Tibial artery (tissue), 4 donors: ENCODE measurements around the gene TRAPPC10.
"Not testable (repeated sequence)": the region's sequence is repeated elsewhere in the genome, so short reads cannot be mapped to it uniquely, and the experiment has no call there.

Experiments
- DNase-seq, 2 donors: peaks; one replicate each; pipeline ENCODE4 v3.0.0-alpha.2; 2019
- H3K27ac ChIP-seq, 2 donors: fragments of 200-600 bp; sonication (generic) in 1 of 2; 1 replicate in 1 of 2; 2 replicates in 1 of 2; pipeline ENCODE4 v1.5.1; 2018 to 2019; ENCODE audit warnings: mild to moderate bottlenecking in 1 of 2
- H3K27me3 ChIP-seq, 2 donors: fragments of 200-600 bp; sonication (generic) in 1 of 2; one replicate each; pipeline versions ENCODE4 v1.5.1 to v1.6.0; 2016 to 2019
- H3K36me3 ChIP-seq, 3 donors: fragments of 200-600 bp; sonication (generic) in 2 of 3; one replicate each; pipeline ENCODE4 v1.5.1; 2016 to 2019; ENCODE audit warnings: mild to moderate bottlenecking in 2 of 3
- H3K4me1 ChIP-seq, 4 donors: fragments of 200-600 bp; sonication (generic) in 2 of 4; 1 replicate in 3 of 4; 2 replicates in 1 of 4; pipeline ENCODE4 v1.5.1; 2016 to 2019
- H3K4me3 ChIP-seq, 2 donors: fragments of 200-600 bp; sonication (generic) in 1 of 2; 1 replicate in 1 of 2; 2 replicates in 1 of 2; pipeline ENCODE4 v1.5.1; 2018 to 2019; ENCODE audit warnings: mild to moderate bottlenecking in 2 of 2
- H3K9me3 ChIP-seq, 3 donors: fragments of 200-600 bp; sonication (generic) in 1 of 3; one replicate each; pipeline ENCODE4 v1.5.1; 2016 to 2019
- CTCF ChIP-seq, 2 experiments: fragments of 200-600 bp in 1 of 2; fragments of 450-650 bp in 1 of 2; IDR thresholded peaks; one replicate each; pipeline ENCODE4 v1.5.1; 2017 to 2019; ENCODE audit warnings: antibody characterized with exemption in 2 of 2, mild to moderate bottlenecking in 1 of 2, moderate library complexity in 1 of 2
- intact Hi-C: fragments of 100-400 bp; cut with DNase I; formaldehyde crosslinking; loops from one replicate; pipeline ENCODE4 v1.15.0; 2023; ENCODE audit warnings: low total_unique reads

The TRAPPC10 gene

DNA sequence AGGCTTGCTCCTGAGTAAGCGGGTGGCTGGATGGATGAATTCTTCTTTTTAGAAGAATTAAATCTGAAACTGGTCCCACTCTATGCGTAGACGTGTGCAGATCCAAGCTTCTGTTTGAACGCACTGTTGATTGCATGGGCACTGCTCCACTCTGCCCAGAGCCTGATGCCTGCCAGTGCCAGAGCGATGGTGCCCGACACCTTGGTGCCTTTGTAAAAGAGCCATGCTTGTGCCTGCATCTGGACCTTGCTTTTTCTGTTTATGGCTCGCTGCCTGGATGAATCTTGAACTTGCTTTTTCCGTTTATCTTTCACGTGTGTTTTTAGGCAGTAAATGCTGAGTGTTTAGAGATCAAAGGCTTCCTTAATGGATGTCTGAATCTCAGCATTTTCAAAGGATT is 80.1 kb downstream of the TRAPPC10 start:
- no peak for TF ChIP-seq CTCF (IDR thresholded peaks at IDR 0.05)
- Histone ChIP-seq H3K4me3 (no peak overlapping the region), H3K4me1 (peaks cover 0 to 5% (median 3%) of the 10 kb centered on the region in 4 donors), H3K36me3 (peaks cover 37 to 73% (median 63%) of the 10 kb centered on the region in 3 donors), H3K27ac (no peak overlapping the region), H3K27me3 (no peaks in the 10 kb centered on the region), H3K9me3 (no peaks in the 10 kb centered on the region)
- DNase-seq: no peak
- intact Hi-C loops: no loop called here

- Histone ChIP-seq H3K9me3 (no peaks in the 10 kb centered on the region), H3K27me3 (no peaks in the 10 kb centered on the region), H3K27ac (no peak overlapping the region), H3K4me3 (no peak overlapping the region), H3K4me1 (peaks cover 0 to 5% (median 3%) of the 10 kb centered on the region in 4 donors), H3K36me3 (peaks cover 23 to 58% (median 48%) of the 10 kb centered on the region in 3 donors)
- intact Hi-C loops: no loop called here
- DNase-seq: peak in 1 of 2 donors; percentile 27
- TF ChIP-seq CTCF (IDR thresholded peaks at IDR 0.05): no peak
Observed at GRCh38 chr21:44093761-44094160, 81.7 kb downstream of the TRAPPC10 start.

GRCh38 chr21:44094832-44095231 is 82.7 kb downstream of the TRAPPC10 start:
- DNase-seq: no peak
- no peak overlapping the region for H3K4me3 ChIP-seq
- H3K27me3 ChIP-seq: no peaks in the 10 kb centered on the region
- H3K9me3 ChIP-seq: no peaks in the 10 kb centered on the region
- H3K36me3 ChIP-seq: peaks cover 12 to 47% (median 37%) of the 10 kb centered on the region in 3 donors
- TF ChIP-seq CTCF (IDR thresholded peaks at IDR 0.05): no peak
- H3K27ac ChIP-seq: peak overlapping the region in 1 of 2 donors; percentile 4
- intact Hi-C loops: no loop called here
- H3K4me1 ChIP-seq: peaks cover 0 to 5% (median 3%) of the 10 kb centered on the region in 4 donors

DNA sequence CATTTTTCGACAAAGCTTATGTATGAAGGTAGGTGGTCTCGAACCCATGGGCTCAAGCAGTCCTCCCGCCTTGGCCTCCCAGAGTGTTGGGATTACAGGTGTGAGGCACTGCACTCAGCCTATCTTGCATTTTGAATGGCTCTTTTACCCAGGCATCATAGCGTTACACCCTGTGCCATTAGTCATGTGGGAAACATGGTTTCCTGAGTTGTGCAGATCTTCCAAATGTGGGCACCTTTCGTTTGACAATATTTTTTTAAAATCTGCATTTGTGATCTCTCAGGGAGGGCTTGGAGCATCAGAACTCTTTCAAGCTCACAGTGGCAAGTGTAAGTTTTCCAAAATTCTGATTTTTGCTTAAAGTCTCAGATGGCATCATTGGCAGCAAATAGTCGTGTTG is 86.4 kb downstream of the TRAPPC10 start:
- H3K27me3 ChIP-seq, H3K9me3 ChIP-seq, DNase-seq, H3K4me3 ChIP-seq, intact Hi-C loops, H3K27ac ChIP-seq, H3K4me1 ChIP-seq: not testable (repeated sequence)
- H3K36me3 ChIP-seq: peaks cover 3 to 10% (median 4%) of the 10 kb centered on the region in 3 donors

DNA sequence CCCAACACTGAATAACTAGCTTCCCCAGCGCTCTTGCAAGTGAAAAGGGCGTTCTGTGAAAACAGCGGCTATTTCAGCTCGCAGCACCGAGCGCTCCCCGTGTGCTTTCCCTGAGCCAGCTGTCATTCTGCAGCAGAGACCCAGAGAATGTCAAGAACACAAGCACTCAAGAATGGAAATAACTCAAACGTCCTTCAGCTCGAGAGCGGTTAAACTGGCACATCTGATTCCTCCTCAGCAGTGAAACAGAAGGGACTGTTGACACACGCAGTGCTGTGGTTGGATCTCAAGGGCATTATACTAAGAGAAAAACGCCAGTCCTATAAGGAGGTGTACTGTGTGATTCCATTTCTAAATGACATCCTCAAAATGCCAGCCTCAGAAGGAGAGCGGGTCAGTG is 86.9 kb downstream of the TRAPPC10 start:
- intact Hi-C loops, H3K27me3 ChIP-seq, H3K36me3 ChIP-seq, H3K4me1 ChIP-seq, DNase-seq, H3K27ac ChIP-seq, H3K4me3 ChIP-seq, H3K9me3 ChIP-seq: not testable (repeated sequence)

DNA sequence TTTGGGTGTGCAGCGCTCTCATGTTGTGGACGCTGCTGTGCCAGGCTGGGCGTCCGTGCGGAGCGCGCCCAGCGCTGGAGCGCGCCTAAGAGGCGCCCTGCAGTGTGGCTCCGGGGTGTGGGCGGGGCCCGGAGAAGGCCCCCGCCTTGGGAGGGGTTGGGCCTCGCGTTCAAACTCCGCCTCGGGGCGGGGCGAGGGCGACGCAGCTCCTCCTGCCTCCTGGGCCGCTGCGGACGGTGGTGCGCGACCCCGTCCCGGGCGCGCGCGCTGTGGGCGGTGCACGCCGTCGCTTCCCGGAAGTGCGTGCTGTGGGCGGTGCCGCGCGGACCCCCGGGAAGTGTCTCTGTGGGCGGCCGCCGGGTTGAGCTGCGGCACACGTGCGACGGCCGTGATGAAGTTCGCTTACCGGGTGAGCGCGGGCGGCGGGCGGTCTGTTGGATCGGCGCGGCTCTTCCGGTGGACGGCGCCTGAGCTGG is 95.0 kb downstream of the TRAPPC10 start, which contains the start of gene PWP2:
Gene PWP2, plus strand, starts transcription at position 374 of the 476 bp plus-strand sequence. Its CDS starts 18 bp downstream, at position 392.
- H3K36me3 ChIP-seq, intact Hi-C loops, H3K27me3 ChIP-seq, H3K9me3 ChIP-seq, H3K4me1 ChIP-seq: not testable (repeated sequence)
- Histone ChIP-seq H3K4me3 (peak within 1 kb of the TSS; percentile 52 to 58), H3K27ac (peak within 1 kb of the TSS in 1 of 2 donors; percentile 66)
- DNase-seq: peak; percentile 19 to 75

- intact Hi-C loops, H3K4me1 ChIP-seq, H3K9me3 ChIP-seq, H3K27me3 ChIP-seq, H3K36me3 ChIP-seq, DNase-seq: not testable (repeated sequence)
- peak overlapping the region; percentile 52 to 58 for H3K4me3 ChIP-seq
- peak overlapping the region in 1 of 2 donors; percentile 66 for H3K27ac ChIP-seq
Observed at GRCh38 chr21:44107589-44107988, 95.5 kb downstream of the TRAPPC10 start.

DNA sequence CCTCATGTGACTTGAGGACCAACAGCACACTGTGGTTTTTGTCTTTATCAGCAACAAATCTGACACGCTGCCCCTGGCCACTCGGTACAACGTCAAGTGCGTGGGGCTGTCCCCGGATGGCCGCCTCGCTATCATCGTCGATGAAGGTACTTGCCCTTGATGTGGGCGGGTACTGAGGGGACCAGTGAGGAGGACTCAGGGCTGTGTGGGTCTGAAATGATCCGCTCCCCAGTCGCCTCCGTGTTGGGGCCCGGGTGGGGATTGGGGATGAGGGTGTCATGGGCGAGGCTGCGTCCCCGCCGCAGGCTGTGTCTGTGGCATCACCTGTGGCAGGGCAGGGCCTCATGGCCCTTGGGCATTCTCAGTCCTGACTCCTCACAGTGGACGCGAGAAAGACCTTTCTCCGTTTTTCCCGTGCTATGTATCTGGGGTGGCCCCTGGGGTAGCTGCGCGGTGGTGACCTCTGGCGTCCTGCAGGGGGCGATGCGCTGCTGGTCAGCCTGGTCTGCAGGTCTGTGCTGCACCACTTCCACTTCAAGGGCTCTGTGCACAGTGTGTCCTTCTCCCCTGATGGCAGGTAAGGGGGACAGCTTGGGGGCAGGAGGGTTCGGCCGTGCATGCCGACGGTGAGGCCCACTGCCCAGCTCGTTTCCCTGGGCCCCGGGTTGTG is 101.7 kb downstream of the TRAPPC10 start:
- intact Hi-C loops, DNase-seq, H3K27me3 ChIP-seq, H3K9me3 ChIP-seq, H3K27ac ChIP-seq, H3K4me1 ChIP-seq, H3K36me3 ChIP-seq, H3K4me3 ChIP-seq: not testable (repeated sequence)

DNA sequence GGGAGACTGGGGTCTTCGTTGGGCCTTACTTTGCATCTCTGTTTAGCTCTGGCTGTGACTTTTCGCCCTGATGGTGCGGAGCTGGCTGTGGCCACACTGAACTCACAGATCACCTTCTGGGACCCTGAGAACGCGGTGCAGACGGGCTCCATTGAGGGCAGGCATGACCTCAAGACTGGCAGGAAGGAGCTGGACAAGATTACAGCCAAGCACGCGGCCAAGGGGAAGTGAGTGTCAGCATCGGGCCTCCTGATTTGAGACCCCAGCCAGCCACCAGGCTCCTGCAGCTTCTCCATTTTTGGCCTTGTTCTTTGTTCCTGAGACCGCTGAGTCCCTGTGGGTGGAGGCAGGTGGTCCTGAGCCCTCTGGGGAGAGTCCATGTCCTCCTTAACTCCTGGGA is 110.0 kb downstream of the TRAPPC10 start:
- H3K36me3 ChIP-seq, H3K27me3 ChIP-seq, DNase-seq, H3K4me1 ChIP-seq, H3K27ac ChIP-seq, intact Hi-C loops, H3K4me3 ChIP-seq, H3K9me3 ChIP-seq: not testable (repeated sequence)

DNA sequence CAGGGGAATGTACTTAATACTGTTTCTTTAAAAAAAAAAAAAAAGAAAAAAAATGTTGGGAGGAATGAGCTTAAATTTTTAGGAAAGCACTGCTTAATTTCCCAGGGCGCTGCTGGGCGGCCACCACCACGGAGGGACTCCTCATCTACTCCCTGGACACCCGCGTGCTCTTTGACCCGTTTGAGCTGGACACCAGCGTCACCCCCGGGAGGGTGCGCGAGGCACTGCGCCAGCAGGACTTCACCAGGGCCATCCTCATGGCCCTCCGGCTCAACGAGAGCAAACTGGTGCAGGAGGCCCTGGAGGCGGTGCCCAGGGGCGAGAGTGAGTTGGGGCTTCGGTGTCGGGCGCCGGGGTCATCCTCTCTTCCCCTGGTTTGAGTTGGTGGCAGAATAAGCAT is 115.7 kb downstream of the TRAPPC10 start:
- H3K27ac ChIP-seq, H3K27me3 ChIP-seq, intact Hi-C loops, H3K4me1 ChIP-seq, H3K4me3 ChIP-seq, H3K36me3 ChIP-seq, DNase-seq, H3K9me3 ChIP-seq: not testable (repeated sequence)

GRCh38 chr21:44133715-44134057 is 121.6 kb downstream of the TRAPPC10 start:
- H3K9me3 ChIP-seq, DNase-seq, intact Hi-C loops, H3K36me3 ChIP-seq, H3K4me1 ChIP-seq, H3K27me3 ChIP-seq: not testable (repeated sequence)
- peak overlapping the region in 1 of 2 donors; percentile 50 for H3K4me3 ChIP-seq
- peak overlapping the region in 1 of 2 donors; percentile 65 for H3K27ac ChIP-seq
